SJCRH30 (cell line): ENCODE results near the gene MROH7. TPM values are rescaled to one million over a fixed set of nuclear protein-coding genes. Genes with fewer than 3 reads are reported as not detected.

Experiments
- DNase-seq, 2 experiments: peaks; one replicate each; pipeline ENCODE4 v3.0.0-alpha.2; 2015 to 2020
- H3K27ac ChIP-seq: fragments of 250-450 bp; sonication (Bioruptor Pico); 2 replicates; pipeline ENCODE4 v1.5.1; 2020; ENCODE audit warnings: mild to moderate bottlenecking, moderate library complexity
- H3K27me3 ChIP-seq: fragments of 250-450 bp; sonication (Bioruptor Pico); 2 replicates; pipeline ENCODE4 v1.5.1; 2020; ENCODE audit warnings: mild to moderate bottlenecking, moderate library complexity
- H3K36me3 ChIP-seq: fragments of 250-450 bp; sonication (Bioruptor Pico); 2 replicates; pipeline ENCODE4 v1.5.1; 2020; ENCODE audit warnings: mild to moderate bottlenecking, moderate library complexity
- H3K4me1 ChIP-seq: fragments of 250-450 bp; sonication (Bioruptor Pico); 2 replicates; pipeline ENCODE4 v1.5.1; 2020; ENCODE audit warnings: mild to moderate bottlenecking, moderate library complexity
- H3K4me3 ChIP-seq: fragments of 250-450 bp; sonication (Bioruptor Pico); 2 replicates; pipeline ENCODE4 v1.5.1; 2020; ENCODE audit warnings: mild to moderate bottlenecking, moderate library complexity
- H3K9me3 ChIP-seq: fragments of 250-450 bp; sonication (Bioruptor Pico); replicated peaks from 2 replicates; pipeline ENCODE4 v1.5.1; 2020; ENCODE audit warnings: mild to moderate bottlenecking, moderate library complexity
- total RNA-seq: library from RNA; depleted of rRNA; stranded (reverse); fragments of >200 nt; shearing (Covaris generic); gene quantifications from 2 replicates; pipeline ENCODE4 v1.2.3, GENCODE V29; 2014

The MROH7 gene
- total RNA-seq, 1 experiment from 2014 or later, result not detected

GRCh38 chr1:54710434-54710833 is 68.8 kb downstream of the MROH7 start:
- H3K4me3 ChIP-seq, result no peak overlapping the region
- DNase-seq, result no peak
- H3K27me3 ChIP-seq, result 0 out of 2 replicates have a peak, but pooled peaks cover 3% of the 10 kb centered on the region

GRCh38 chr1:54710841-54711240 is 69.3 kb downstream of the MROH7 start:
- no peaks in the 10 kb centered on the region for H3K36me3 ChIP-seq
- no peaks in the 10 kb centered on the region for H3K9me3 ChIP-seq
- no peaks in the 10 kb centered on the region for H3K4me1 ChIP-seq
- 0 out of 2 replicates have a peak, but pooled peaks cover 3% of the 10 kb centered on the region for H3K27me3 ChIP-seq
- DNase-seq, result no peak
- no peak overlapping the region for H3K27ac ChIP-seq
- no peak overlapping the region for H3K4me3 ChIP-seq

More at GRCh38 chr1:54710434-54710833, 68.8 kb downstream of the MROH7 start:
- H3K4me1 ChIP-seq, result no peaks in the 10 kb centered on the region
- H3K9me3 ChIP-seq, result no peaks in the 10 kb centered on the region
- H3K36me3 ChIP-seq, result no peaks in the 10 kb centered on the region
- no peak overlapping the region for H3K27ac ChIP-seq

- no peaks in the 10 kb centered on the region for H3K36me3 ChIP-seq
- H3K27me3 ChIP-seq, result 0 out of 2 replicates have a peak, but pooled peaks cover 3% of the 10 kb centered on the region
- no peaks in the 10 kb centered on the region for H3K4me1 ChIP-seq
- H3K4me3 ChIP-seq, result no peak overlapping the region
- no peak for DNase-seq
- no peak overlapping the region for H3K27ac ChIP-seq
- H3K9me3 ChIP-seq, result no peaks in the 10 kb centered on the region
These were observed 70.0 kb downstream of the MROH7 start for GRCh38 chr1:54711536-54711935.

- no peak overlapping the region for H3K27ac ChIP-seq
- no peaks in the 10 kb centered on the region for H3K9me3 ChIP-seq
These were observed 73.4 kb downstream of the MROH7 start for GRCh38 chr1:54714881-54715492.

GRCh38 chr1:54715493-54716298 is 74.1 kb downstream of the MROH7 start, which contains the start of gene TTC4:
TSS of gene TTC4 (plus strand) at chr1:54715861. CDS start at chr1:54715909, 48 bp downstream.
- H3K9me3 ChIP-seq, result no peaks in the 10 kb centered on the region
- peaks cover 21% of the 10 kb centered on the region for H3K36me3 ChIP-seq
- H3K27me3 ChIP-seq, result no peaks in the 10 kb centered on the region
- H3K4me1 ChIP-seq, result no peaks in the 10 kb centered on the region
- DNase-seq, result peak; percentile 83 to 91
- peak within 1 kb of the TSS; percentile 85 for H3K4me3 ChIP-seq
- peak within 1 kb of the TSS; percentile 54 for H3K27ac ChIP-seq

More at GRCh38 chr1:54714881-54715492, 73.4 kb downstream of the MROH7 start:
- H3K36me3 ChIP-seq, result peaks cover 18% of the 10 kb centered on the region
- H3K27me3 ChIP-seq, result no peaks in the 10 kb centered on the region
- no peak for DNase-seq
- peak overlapping the region; percentile 85 for H3K4me3 ChIP-seq
- H3K4me1 ChIP-seq, result no peaks in the 10 kb centered on the region

- Histone ChIP-seq H3K4me1 (no peaks in the 10 kb centered on the region; the same call in 1 of the 2 replicates), H3K9me3 (no peaks in the 10 kb centered on the region), H3K36me3 (peaks cover 29% of the 10 kb centered on the region), H3K27me3 (no peaks in the 10 kb centered on the region), H3K27ac (peak overlapping the region; percentile 54), H3K4me3 (peak overlapping the region; percentile 85)
- no peak for DNase-seq
These were observed 74.9 kb downstream of the MROH7 start for GRCh38 chr1:54716299-54717047.

GRCh38 chr1:54721719-54722118 is 80.1 kb downstream of the MROH7 start:
- Histone ChIP-seq H3K4me3 (no peak overlapping the region), H3K27ac (no peak overlapping the region), H3K27me3 (no peaks in the 10 kb centered on the region), H3K36me3 (peaks cover 78% of the 10 kb centered on the region), H3K9me3 (no peaks in the 10 kb centered on the region), H3K4me1 (no peaks in the 10 kb centered on the region; the same call in 1 of the 2 replicates)
- DNase-seq, result peak in 1 of 2 experiments; percentile 28

GRCh38 chr1:54723985-54724384 is 82.4 kb downstream of the MROH7 start:
- Histone ChIP-seq H3K27me3 (no peaks in the 10 kb centered on the region), H3K36me3 (peaks cover 78% of the 10 kb centered on the region), H3K27ac (no peak overlapping the region), H3K4me1 (no peaks in the 10 kb centered on the region; the same call in 1 of the 2 replicates), H3K9me3 (no peaks in the 10 kb centered on the region), H3K4me3 (no peak overlapping the region)
- no peak for DNase-seq

- H3K4me1 ChIP-seq, result no peaks in the 10 kb centered on the region; the same call in 1 of the 2 replicates
- no peaks in the 10 kb centered on the region for H3K9me3 ChIP-seq
- H3K27me3 ChIP-seq, result no peaks in the 10 kb centered on the region
- H3K4me3 ChIP-seq, result no peak overlapping the region
- DNase-seq, result no peak
- no peak overlapping the region for H3K27ac ChIP-seq
- H3K36me3 ChIP-seq, result peaks cover 77% of the 10 kb centered on the region
These were observed 83.2 kb downstream of the MROH7 start for GRCh38 chr1:54724771-54725170.

- Histone ChIP-seq H3K9me3 (no peaks in the 10 kb centered on the region), H3K36me3 (peaks cover 74% of the 10 kb centered on the region), H3K27ac (no peak overlapping the region), H3K4me1 (no peaks in the 10 kb centered on the region), H3K27me3 (no peaks in the 10 kb centered on the region), H3K4me3 (no peak overlapping the region)
- no peak for DNase-seq
These were observed 86.4 kb downstream of the MROH7 start for GRCh38 chr1:54728027-54728426.

- Histone ChIP-seq H3K4me1 (no peaks in the 10 kb centered on the region), H3K9me3 (no peaks in the 10 kb centered on the region), H3K27me3 (no peaks in the 10 kb centered on the region), H3K4me3 (no peak overlapping the region), H3K27ac (no peak overlapping the region), H3K36me3 (peaks cover 67% of the 10 kb centered on the region)
- no peak for DNase-seq
These were observed 95.1 kb downstream of the MROH7 start for GRCh38 chr1:54736685-54737084.

GRCh38 chr1:54738244-54738643 is 96.7 kb downstream of the MROH7 start:
- Histone ChIP-seq H3K4me1 (no peaks in the 10 kb centered on the region), H3K4me3 (no peak overlapping the region), H3K27ac (no peak overlapping the region), H3K36me3 (peaks cover 68% of the 10 kb centered on the region), H3K27me3 (no peaks in the 10 kb centered on the region), H3K9me3 (no peaks in the 10 kb centered on the region)
- DNase-seq, result no peak

- H3K4me1 ChIP-seq, result no peaks in the 10 kb centered on the region
- no peak overlapping the region for H3K4me3 ChIP-seq
- no peak overlapping the region for H3K27ac ChIP-seq
- H3K9me3 ChIP-seq, result no peaks in the 10 kb centered on the region
- H3K36me3 ChIP-seq, result peaks cover 47% of the 10 kb centered on the region
- no peaks in the 10 kb centered on the region for H3K27me3 ChIP-seq
- DNase-seq, result no peak
These were observed 99.9 kb downstream of the MROH7 start for GRCh38 chr1:54741531-54741930.

- Histone ChIP-seq H3K27me3 (no peaks in the 10 kb centered on the region), H3K36me3 (peaks cover 40% of the 10 kb centered on the region), H3K27ac (no peak overlapping the region), H3K9me3 (no peaks in the 10 kb centered on the region), H3K4me1 (no peaks in the 10 kb centered on the region), H3K4me3 (no peak overlapping the region)
- DNase-seq, result no peak
These were observed 100.7 kb downstream of the MROH7 start for GRCh38 chr1:54742282-54742681.
